Activated CD8-positive, alpha-beta T cell treated with anti-CD3 and anti-CD28 coated beads, Interleukin-2, amount 10 ng/mL, durations not matched to agents 7 days and 5 days (primary cell): ENCODE results near the gene BZW1. TPM values are rescaled to one million over a fixed set of nuclear protein-coding genes. Genes with fewer than 3 reads are reported as not detected.

Source experiments
- ATAC-seq: fragments of 150-1000 bp; cut with Tn5 transposase; one replicate; pipeline ENCODE4 v1.10.0; 2021; ENCODE audit warnings: moderate library complexity
- CTCF ChIA-PET: fragments of 350-600 bp; sonication (Branson Sonifier 250); formaldehyde crosslinking; loops from one replicate; lab custom pipeline; 2021; ENCODE audit warnings: antibody characterized with exemption; lab: Charles Lee
- POLR2A ChIA-PET: fragments of 350-600 bp; sonication (Branson Sonifier 250); formaldehyde crosslinking; loops from one replicate; lab custom pipeline; 2021; ENCODE audit warnings: antibody characterized with exemption; lab: Charles Lee
- DNase-seq: peaks from one replicate; pipeline ENCODE4 v3.0.0-alpha.2; 2020
- H3K27ac Mint-ChIP-seq: one replicate; pipeline ENCODE4 v1.8.0; 2021; ENCODE audit warnings: mild to moderate bottlenecking, mixed read lengths
- H3K27me3 Mint-ChIP-seq: one replicate; pipeline ENCODE4 v1.8.0; 2021; ENCODE audit warnings: low read depth, mixed read lengths
- H3K36me3 Mint-ChIP-seq: one replicate; pipeline ENCODE4 v1.8.0; 2021; ENCODE audit warnings: low read depth, mixed read lengths
- H3K4me1 Mint-ChIP-seq: one replicate; pipeline ENCODE4 v1.8.0; 2021; ENCODE audit warnings: low read depth, mixed read lengths
- H3K4me3 Mint-ChIP-seq: one replicate; pipeline ENCODE4 v1.8.0; 2021; ENCODE audit warnings: mild to moderate bottlenecking, mixed read lengths
- H3K9me3 Mint-ChIP-seq: one replicate; pipeline ENCODE4 v1.8.0; 2022; ENCODE audit warnings: mixed read lengths; ENCODE audit not compliant: insufficient read depth
- total RNA-seq, 2 experiments: library from RNA; stranded (reverse); gene quantifications; one replicate each; pipeline ENCODE4 v1.2.3, GENCODE V29; 2021

The BZW1 gene
- total RNA-seq, 2 experiments from 2014 or later, result 276 to 304 TPM

- no peaks in the 10 kb centered on the region for H3K9me3 Mint-ChIP-seq
- POLR2A ChIA-PET, result interaction anchor here (1.1 to 2.0 kb wide), 3 partner anchors 27 to 29 kb away, joined by 3 to 6 read pairs (median 6); partner anchors contain the start of genes NIF3L1 and PPIL3
- ATAC-seq (no peak), DNase-seq (peak; percentile 40)
- peak overlapping the region; percentile 76 for H3K27ac Mint-ChIP-seq
- peak overlapping the region; percentile 95 for H3K4me3 Mint-ChIP-seq
- H3K4me1 Mint-ChIP-seq, result peaks cover 56% of the 10 kb centered on the region
- CTCF ChIA-PET, result interaction anchor here (1.9 kb wide), 1 partner anchor 147 kb away, joined by 5 read pairs; no protein-coding TSS in a partner anchor
- peaks cover 82% of the 10 kb centered on the region for H3K36me3 Mint-ChIP-seq
- H3K27me3 Mint-ChIP-seq, result no peaks in the 10 kb centered on the region
Measured at GRCh38 chr2:200860092-200860795, 48.5 kb downstream of the BZW1 start.

DNA sequence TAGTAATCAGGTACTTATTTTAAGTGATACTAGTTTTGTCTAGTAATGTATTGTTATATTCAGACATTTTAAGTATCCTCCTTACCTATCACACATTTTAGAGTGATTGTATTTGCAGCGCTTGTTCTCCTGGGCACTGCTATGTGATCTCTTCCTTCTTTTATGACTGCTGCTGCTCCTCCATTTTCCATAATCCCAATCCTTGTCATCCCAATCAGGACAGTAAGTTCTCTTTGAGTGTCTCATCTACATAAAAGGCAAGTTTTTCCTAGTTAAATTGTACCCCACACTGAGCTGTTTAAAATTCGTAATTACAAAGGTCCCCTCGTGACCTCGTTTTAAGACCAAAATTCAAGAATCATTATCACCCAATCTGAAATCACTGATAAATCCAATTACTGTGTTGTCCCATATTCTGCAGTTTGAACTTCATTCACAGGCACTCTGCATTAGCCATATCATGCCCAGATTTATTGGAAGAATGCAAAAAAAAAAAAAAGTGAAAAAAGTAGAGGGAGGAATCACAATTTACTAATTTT, 50.0 kb downstream of the BZW1 start:
- H3K36me3 Mint-ChIP-seq, result peaks cover 74% of the 10 kb centered on the region
- ATAC-seq, result no peak
- no peaks in the 10 kb centered on the region for H3K9me3 Mint-ChIP-seq
- POLR2A ChIA-PET, result interaction anchor here (0.5 to 2.0 kb wide), 7 partner anchors 9 to 257 kb away, joined by 3 to 6 read pairs (median 3); partner anchors contain the start of genes CFLAR, NIF3L1 and PPIL3
- peak overlapping the region; percentile 100 for H3K27ac Mint-ChIP-seq
- peaks cover 53% of the 10 kb centered on the region for H3K4me1 Mint-ChIP-seq
- peak overlapping the region; percentile 95 for H3K4me3 Mint-ChIP-seq
- H3K27me3 Mint-ChIP-seq, result no peaks in the 10 kb centered on the region
- no peak for DNase-seq
- CTCF ChIA-PET, result interaction anchor here (1.2 to 1.3 kb wide), 2 partner anchors 45 to 46 kb away, joined by 3 to 4 read pairs; no protein-coding TSS in a partner anchor

GRCh38 chr2:200862532-200863000, 50.9 kb downstream of the BZW1 start:
- Mint-ChIP-seq H3K27me3 (no peaks in the 10 kb centered on the region), H3K36me3 (peaks cover 68% of the 10 kb centered on the region), H3K4me3 (peak overlapping the region; percentile 95), H3K4me1 (peaks cover 53% of the 10 kb centered on the region), H3K9me3 (no peaks in the 10 kb centered on the region), H3K27ac (peak overlapping the region; percentile 100)
- peak; percentile 23 for ATAC-seq
- CTCF ChIA-PET, result interaction anchor here (1.2 to 1.3 kb wide), 2 partner anchors 45 to 47 kb away, joined by 3 to 4 read pairs; no protein-coding TSS in a partner anchor
- peak; percentile 79 for DNase-seq
- POLR2A ChIA-PET, result interaction anchor here (1.4 to 2.9 kb wide), 6 partner anchors 10 to 320 kb away, joined by 5 to 138 read pairs (median 14); partner anchors contain the start of genes CASP10, CFLAR, NIF3L1 and PPIL3

GRCh38 chr2:200863782-200864175, 52.1 kb downstream of the BZW1 start:
- peak overlapping the region; percentile 95 for H3K4me3 Mint-ChIP-seq
- H3K27me3 Mint-ChIP-seq, result no peaks in the 10 kb centered on the region
- ChIA-PET CTCF (interaction anchor here (1.0 to 2.6 kb wide), 9 partner anchors 18 to 369 kb away, joined by 3 to 15 read pairs (median 5); partner anchors contain the start of genes NIF3L1 and PPIL3), POLR2A (interaction anchor here (0.7 to 2.9 kb wide), 36 partner anchors 9 to 396 kb away, joined by 3 to 138 read pairs (median 10); partner anchors contain the start of genes BZW1, CASP10, CASP8 and CFLAR)
- no peaks in the 10 kb centered on the region for H3K9me3 Mint-ChIP-seq
- peak overlapping the region; percentile 100 for H3K27ac Mint-ChIP-seq
- ATAC-seq (peak; percentile 9), DNase-seq (peak; percentile 54)
- peaks cover 56% of the 10 kb centered on the region for H3K36me3 Mint-ChIP-seq
- H3K4me1 Mint-ChIP-seq, result peaks cover 42% of the 10 kb centered on the region

DNA sequence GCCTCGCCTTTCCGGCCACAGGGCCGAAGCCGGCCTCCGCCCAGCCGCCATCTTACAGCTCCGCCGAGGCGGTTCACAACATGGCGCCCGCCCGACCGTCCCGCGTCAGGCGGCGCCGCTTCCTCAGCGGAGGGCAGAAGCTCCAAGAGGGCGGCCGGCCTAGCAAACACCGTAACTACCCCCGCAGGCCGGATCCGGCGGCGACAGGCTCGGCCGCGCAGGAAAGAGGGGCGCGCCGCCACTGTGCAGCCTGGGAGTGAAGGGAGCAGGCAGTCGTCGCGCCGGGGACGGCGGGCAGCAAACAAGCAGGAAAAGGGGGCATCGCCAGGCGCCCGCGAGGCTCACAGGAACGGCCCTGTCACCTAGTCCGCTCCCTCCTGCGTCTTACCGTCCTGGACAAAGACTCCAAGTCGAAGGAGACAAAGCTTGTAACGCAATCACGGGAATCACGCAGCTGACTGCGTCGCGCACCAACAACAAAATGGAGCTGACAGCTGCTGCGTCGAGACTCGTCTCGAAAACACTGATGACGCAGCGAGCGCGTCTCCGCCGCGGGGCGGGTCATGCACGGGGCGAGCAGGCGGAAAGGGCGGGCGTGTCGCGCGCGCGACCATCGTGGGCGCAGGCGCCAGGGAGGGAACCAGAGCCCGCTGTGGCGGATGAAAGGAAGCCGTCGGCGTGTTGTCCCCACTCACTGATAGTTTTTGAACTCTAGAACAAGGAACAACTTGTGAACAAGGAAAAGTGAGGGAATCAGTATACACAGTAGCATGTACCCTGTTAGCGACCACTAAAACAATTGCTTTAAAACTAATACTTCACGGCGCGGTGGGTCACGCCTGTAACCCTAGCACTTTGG, 52.7 kb downstream of the BZW1 start, which contains the start of gene CLK1:
Gene CLK1, minus strand, starts transcription at position 483 of the 859 bp plus-strand sequence. CDS start 2,796 bp downstream, outside the sequence.
- peak within 1 kb of the TSS; percentile 95 for H3K4me3 Mint-ChIP-seq
- peaks cover 43% of the 10 kb centered on the region for H3K4me1 Mint-ChIP-seq

DNA sequence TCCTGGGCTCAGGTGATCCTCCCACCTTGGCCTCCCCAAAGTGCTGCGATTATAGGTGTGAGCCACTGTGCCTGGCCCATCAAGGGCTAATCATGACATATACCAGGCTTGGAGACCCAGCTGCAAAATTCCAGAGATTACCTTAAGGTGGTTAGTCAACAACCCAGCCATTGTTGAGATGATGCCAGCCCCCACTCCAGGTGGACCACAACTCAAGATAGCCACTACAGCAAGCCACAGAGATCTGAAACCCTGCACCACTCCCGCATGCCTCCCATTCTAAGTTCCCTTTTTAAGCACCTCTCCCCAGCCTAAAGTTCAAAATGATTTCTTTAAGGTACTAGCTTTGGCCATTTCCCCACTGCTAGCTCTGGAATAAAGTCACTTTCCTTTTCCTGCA, 57.3 kb downstream of the BZW1 start:
- peak overlapping the region; percentile 53 for H3K27ac Mint-ChIP-seq
- no peaks in the 10 kb centered on the region for H3K9me3 Mint-ChIP-seq
- peaks cover 43% of the 10 kb centered on the region for H3K36me3 Mint-ChIP-seq
- no peaks in the 10 kb centered on the region for H3K27me3 Mint-ChIP-seq
- ChIA-PET CTCF (interaction anchor here (1.1 to 1.2 kb wide), 2 partner anchors 32 to 364 kb away, joined by 3 read pairs; no protein-coding TSS in a partner anchor), POLR2A (interaction anchor here (0.7 to 2.7 kb wide), 3 partner anchors 9 to 20 kb away, joined by 3 to 18 read pairs (median 3); partner anchors contain the start of genes NIF3L1 and PPIL3)
- ATAC-seq (no peak), DNase-seq (no peak)
- peaks cover 35% of the 10 kb centered on the region for H3K4me1 Mint-ChIP-seq
- no peak overlapping the region for H3K4me3 Mint-ChIP-seq

More for the DNA sequence above, 52.7 kb downstream of the BZW1 start, which contains the start of gene CLK1:
- Mint-ChIP-seq H3K27me3 (no peaks in the 10 kb centered on the region), H3K27ac (peak within 1 kb of the TSS; percentile 100), H3K9me3 (no peaks in the 10 kb centered on the region), H3K36me3 (peaks cover 54% of the 10 kb centered on the region)
- DNase-seq, result peak; percentile 97
- ChIA-PET POLR2A (interaction anchor here (0.6 to 2.9 kb wide), 39 partner anchors 8 to 395 kb away, joined by 3 to 138 read pairs (median 8); partner anchors contain the start of genes BZW1, CASP10, CASP8 and CFLAR), CTCF (interaction anchor here (1.0 to 2.6 kb wide), 10 partner anchors 17 to 368 kb away, joined by 3 to 15 read pairs (median 4); partner anchors contain the start of genes NIF3L1 and PPIL3)
- peak; percentile 82 for ATAC-seq

GRCh38 chr2:200871151-200871550, 59.4 kb downstream of the BZW1 start:
- no peaks in the 10 kb centered on the region for H3K27me3 Mint-ChIP-seq
- ChIA-PET POLR2A (interaction anchor here (1.6 to 1.9 kb wide), 2 partner anchors 11 to 18 kb away, joined by 4 to 7 read pairs; partner anchors contain the start of genes NIF3L1 and PPIL3), CTCF (no interaction called here)

DNA sequence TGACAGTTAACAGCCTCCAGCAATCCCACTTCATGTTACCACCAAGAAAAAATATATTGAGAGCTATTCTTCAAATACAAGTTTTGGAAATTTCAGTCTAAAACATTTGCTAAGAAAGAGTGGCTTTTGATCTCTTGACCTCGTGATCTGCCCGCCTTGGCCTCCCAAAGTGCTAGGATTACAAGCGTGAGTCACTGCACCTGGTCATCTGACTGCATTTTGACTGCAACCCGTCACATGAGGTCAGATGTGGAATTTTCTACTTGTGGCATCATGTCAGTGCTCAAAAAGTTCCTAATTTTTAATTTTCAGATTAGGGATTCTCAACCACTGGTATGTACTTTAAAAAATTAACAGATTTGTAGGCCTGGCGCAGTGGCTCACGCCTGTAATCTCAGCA, 61.9 kb downstream of the BZW1 start:
- ATAC-seq, result no peak
- DNase-seq, result no peak
- POLR2A ChIA-PET, result interaction anchor here (1.5 kb wide), 1 partner anchor 10 kb away, joined by 5 read pairs; no protein-coding TSS in a partner anchor
- H3K27ac Mint-ChIP-seq, result no peak overlapping the region
- no peaks in the 10 kb centered on the region for H3K27me3 Mint-ChIP-seq
- H3K9me3 Mint-ChIP-seq, result no peaks in the 10 kb centered on the region
- CTCF ChIA-PET, result no interaction called here
- no peak overlapping the region for H3K4me3 Mint-ChIP-seq
- H3K36me3 Mint-ChIP-seq, result peaks cover 60% of the 10 kb centered on the region
- peaks cover 20% of the 10 kb centered on the region for H3K4me1 Mint-ChIP-seq

More at GRCh38 chr2:200871151-200871550, 59.4 kb downstream of the BZW1 start:
- H3K4me1 Mint-ChIP-seq, result peaks cover 27% of the 10 kb centered on the region
- H3K4me3 Mint-ChIP-seq, result no peak overlapping the region
- peaks cover 54% of the 10 kb centered on the region for H3K36me3 Mint-ChIP-seq
- H3K27ac Mint-ChIP-seq, result peak overlapping the region; percentile 30
- no peaks in the 10 kb centered on the region for H3K9me3 Mint-ChIP-seq
- ATAC-seq (no peak), DNase-seq (no peak)
